ENCODE data around the gene ZNF195.
"Not testable (repeated sequence)": the region's sequence is repeated elsewhere in the genome, so short reads cannot be mapped to it uniquely, and the experiment has no call there.

ZNF195 gene

GRCh38 chr11:3347127-3347526 is 31.8 kb downstream of the ZNF195 start:
- DNase-seq (ENCODE audit: low read depth) = no peak

- no peak for DNase-seq (ENCODE audit: low read depth)
Measured at GRCh38 chr11:3346587-3346986, 32.4 kb downstream of the ZNF195 start.

GRCh38 chr11:3345736-3346135 is 33.2 kb downstream of the ZNF195 start:
- DNase-seq (ENCODE audit: low read depth) = no peak

- no peak for DNase-seq (ENCODE audit: low read depth)
Measured at GRCh38 chr11:3344327-3345174, 34.4 kb downstream of the ZNF195 start.

- no peak for DNase-seq (ENCODE audit: low read depth)
Measured at GRCh38 chr11:3342709-3343108, 36.2 kb downstream of the ZNF195 start.

- no peak for DNase-seq (ENCODE audit: low read depth)
Measured at GRCh38 chr11:3341298-3341697, 37.6 kb downstream of the ZNF195 start.

- no peak for DNase-seq (ENCODE audit: low read depth)
Measured at GRCh38 chr11:3340025-3340424, 38.9 kb downstream of the ZNF195 start.

GRCh38 chr11:3339340-3339624 is 39.7 kb downstream of the ZNF195 start:
- DNase-seq (ENCODE audit: low read depth) = no peak

GRCh38 chr11:3338569-3339339 is 40.2 kb downstream of the ZNF195 start:
- DNase-seq (ENCODE audit: low read depth) = no peak

GRCh38 chr11:3336420-3336819 is 42.5 kb downstream of the ZNF195 start:
- not testable (repeated sequence) for DNase-seq (ENCODE audit: low read depth)

- DNase-seq (ENCODE audit: low read depth) = not testable (repeated sequence)
Measured at GRCh38 chr11:3333157-3333556, 45.8 kb downstream of the ZNF195 start.

GRCh38 chr11:3331078-3331477 is 47.9 kb downstream of the ZNF195 start:
- DNase-seq (ENCODE audit: low read depth) = not testable (repeated sequence)

GRCh38 chr11:3330064-3330463 is 48.9 kb downstream of the ZNF195 start:
- DNase-seq (ENCODE audit: low read depth) = not testable (repeated sequence)

GRCh38 chr11:3328503-3328902 is 50.4 kb downstream of the ZNF195 start:
- DNase-seq (ENCODE audit: low read depth) = not testable (repeated sequence)

- DNase-seq (ENCODE audit: low read depth) = not testable (repeated sequence)
Measured at GRCh38 chr11:3326450-3326849, 52.5 kb downstream of the ZNF195 start.

GRCh38 chr11:3324724-3325123 is 54.2 kb downstream of the ZNF195 start:
- not testable (repeated sequence) for DNase-seq (ENCODE audit: low read depth)
